Endothelial cell of umbilical vein (primary cell): ENCODE results near the gene UBE2F. TPM values are rescaled to one million over a fixed set of nuclear protein-coding genes. Genes with fewer than 3 reads are reported as not detected.

Source experiments
- BruUV-seq: library from RNA; stranded (reverse); fragments of 400-500 nt; replicated peaks from 2 replicates; lab custom pipeline; 2021; lab: Mats Ljungman, UMichigan
- CTCF ChIA-PET: fragments of 300-600, 350-600 bp; sonication (Branson Sonifier 250); formaldehyde crosslinking; loops from one replicate; lab custom pipeline; 2021; ENCODE audit warnings: antibody characterized with exemption, inconsistent platforms; lab: Charles Lee
- POLR2A ChIA-PET: fragments of 300-600, 350-600 bp; sonication (Branson Sonifier 250); formaldehyde crosslinking; loops from one replicate; lab custom pipeline; 2021; ENCODE audit warnings: antibody characterized with exemption, inconsistent platforms; lab: Charles Lee
- DNase-seq: peaks from one replicate; pipeline ENCODE4 v3.0.0-alpha.2; 2011; ENCODE audit warnings: low read depth, low spot score
- FAIRE-seq: peaks from 2 replicates; lab custom pipeline; 2011; peaks lifted over from hg19 to GRCh38; lab: Jason Lieb, UNC
- H2AFZ ChIP-seq: 2 replicates; pipeline ENCODE4 v1.6.0; 2012; ENCODE audit warnings: low read depth, low read length, control low read depth, inconsistent platforms
- H3K27ac ChIP-seq: 2 replicates; pipeline ENCODE4 v1.5.1; 2011; ENCODE audit warnings: low read depth, mild to moderate bottlenecking, control low read depth, low read length, moderate library complexity; ENCODE audit not compliant: insufficient read depth
- H3K27me3 ChIP-seq, 2 experiments: 2 replicates each; pipeline versions ENCODE4 v1.6.0 to v1.6.1; 2011; ENCODE audit warnings: low read length in 2 of 2, mixed read lengths in 1 of 2; ENCODE audit not compliant: control insufficient read depth in 2 of 2, insufficient read depth in 2 of 2
- H3K36me3 ChIP-seq, 2 experiments: 2 replicates in 1 of 2; 3 replicates in 1 of 2; pipeline ENCODE4 v1.5.1; 2011; ENCODE audit warnings: low read length in 2 of 2, mild to moderate bottlenecking in 1 of 2, moderate library complexity in 1 of 2; ENCODE audit not compliant: control insufficient read depth in 2 of 2, insufficient read depth in 2 of 2; ENCODE audit errors: extremely low read depth in 1 of 2
- H3K4me1 ChIP-seq: 3 replicates; pipeline ENCODE4 v1.5.1; 2011; ENCODE audit warnings: mild to moderate bottlenecking, low read length; ENCODE audit not compliant: control insufficient read depth, insufficient read depth; ENCODE audit errors: extremely low read depth
- H3K4me2 ChIP-seq: 2 replicates; pipeline ENCODE4 v1.6.1; 2011; ENCODE audit warnings: low read length, control low read depth, mixed read lengths; ENCODE audit not compliant: insufficient read depth
- H3K4me3 ChIP-seq, 3 experiments: fragments of 200-600 bp in 1 of 3; sonication (generic), shearing (Covaris generic) in 1 of 3; replicated peaks in 1 of 3; 2 replicates each; pipeline ENCODE4 v1.5.1; 2011 to 2016; ENCODE audit warnings: control low read depth in 3 of 3, low read length in 3 of 3, mild to moderate bottlenecking in 2 of 3, inconsistent platforms in 1 of 3, low read depth in 1 of 3, moderate library complexity in 1 of 3; ENCODE audit not compliant: insufficient read depth in 1 of 3
- H3K79me2 ChIP-seq: 2 replicates; pipeline ENCODE4 v1.6.0; 2012; ENCODE audit warnings: low read length, inconsistent platforms; ENCODE audit not compliant: control insufficient read depth, insufficient read depth
- H3K9ac ChIP-seq: replicated peaks from 2 replicates; pipeline ENCODE3; 2011; ENCODE audit warnings: low read length, control low read depth; ENCODE audit not compliant: insufficient read depth; ENCODE audit errors: extremely low read depth
- H3K9me1 ChIP-seq: replicated peaks from 3 replicates; pipeline ENCODE4 v1.6.0; 2011; ENCODE audit warnings: mild to moderate bottlenecking, low read length; ENCODE audit not compliant: control insufficient read depth, insufficient read depth; ENCODE audit errors: extremely low read depth
- H3K9me3 ChIP-seq: replicated peaks from 2 replicates; pipeline ENCODE4 v1.5.1; 2012; ENCODE audit warnings: low read length, inconsistent platforms; ENCODE audit not compliant: control insufficient read depth, insufficient read depth
- H4K20me1 ChIP-seq: replicated peaks from 2 replicates; pipeline ENCODE3; 2011; ENCODE audit warnings: mild to moderate bottlenecking, low read length; ENCODE audit not compliant: control insufficient read depth, insufficient read depth; ENCODE audit errors: extremely low read depth
- CTCF ChIP-seq, 2 donors: IDR thresholded peaks; 1 replicate in 1 of 2; 2 replicates in 1 of 2; pipeline ENCODE4 v1.5.1; 2011; ENCODE audit warnings: low read length in 2 of 2, mild to moderate bottlenecking in 2 of 2, moderate library complexity in 2 of 2, control low read depth in 1 of 2, inconsistent platforms in 1 of 2, low read depth in 1 of 2; ENCODE audit not compliant: insufficient read depth in 1 of 2; ENCODE audit errors: extremely low read depth in 1 of 2
- EZH2 ChIP-seq: IDR thresholded peaks from 2 replicates; pipeline ENCODE4 v1.6.1; 2012; ENCODE audit warnings: borderline replicate concordance, low read depth, mild to moderate bottlenecking, moderate library complexity, low read length, inconsistent platforms; ENCODE audit not compliant: severe bottlenecking
- FOS ChIP-seq: IDR thresholded peaks from 2 replicates; pipeline ENCODE4 v1.6.1; 2011; ENCODE audit warnings: mild to moderate bottlenecking, low read length, moderate library complexity, borderline replicate concordance; ENCODE audit not compliant: insufficient read depth
- GATA2 ChIP-seq: IDR thresholded peaks from 2 replicates; pipeline ENCODE4 v1.7.0; 2011; ENCODE audit warnings: low read depth, mild to moderate bottlenecking, moderate library complexity, mixed read lengths, low read length; ENCODE audit not compliant: insufficient read length, insufficient read depth
- JUN ChIP-seq: IDR thresholded peaks from 2 replicates; pipeline ENCODE4 v1.6.1; 2011; ENCODE audit warnings: borderline replicate concordance, low read depth; ENCODE audit not compliant: insufficient read length, insufficient read depth
- MAX ChIP-seq: IDR thresholded peaks from 2 replicates; pipeline ENCODE4 v1.6.1; 2011; ENCODE audit not compliant: insufficient read depth, insufficient read length
- MYC ChIP-seq: IDR thresholded peaks from one replicate; pipeline ENCODE4 v1.6.1; 2011; ENCODE audit warnings: mild to moderate bottlenecking, low read depth, low read length
- POLR2A ChIP-seq: IDR thresholded peaks from 2 replicates; pipeline ENCODE4 v1.6.1; 2012; ENCODE audit warnings: low read depth, mild to moderate bottlenecking, control low read depth, low read length
- POLR2AphosphoS5 ChIP-seq: IDR thresholded peaks from 2 replicates; pipeline ENCODE4 v1.6.1; 2012; ENCODE audit warnings: low read depth, mild to moderate bottlenecking, control low read depth, low read length, moderate library complexity; ENCODE audit not compliant: insufficient read depth
- dilution Hi-C: fragments of 300-500 bp; cut with MboI; formaldehyde crosslinking; loops from one replicate; pipeline ENCODE4 v1.15.0; 2019; ENCODE audit warnings: low sequenced_read_pairs; ENCODE audit not compliant: extremely low pct_ligation_motif_present
- intact Hi-C: fragments of 100-400 bp; cut with micrococcal nuclease; formaldehyde crosslinking; loops from one replicate; pipeline ENCODE4 v1.10.0; 2022
- polyA plus RNA-seq, 4 experiments: library from polyadenylated mRNA; depleted of rRNA in 3 of 4; stranded (reverse) in 3 of 4; unstranded in 1 of 4; fragments of >200 nt; gene quantifications; 2 replicates each; pipeline versions ENCODE4 v1.2.1 to v1.2.3, GENCODE V29; 2011 to 2012; ENCODE audit warnings: missing spikeins in 1 of 4
- total RNA-seq: library from RNA; stranded (reverse); gene quantifications from 2 replicates; pipeline ENCODE4 v1.2.3, GENCODE V29; 2021

Gene UBE2F
- total and polyA plus RNA-seq, 2 donors (not counting 3 experiments of a cell fraction or from before 2014, with no cell fraction given): 42.3 to 45.6 TPM

GRCh38 chr2:237967463-237967951 lies 693 bp downstream of the UBE2F start:
- peak overlapping the region; percentile 45 for H3K9ac ChIP-seq
- CTCF ChIA-PET: no interaction called here
- no TSS peak for BruUV-seq
- H3K27me3 ChIP-seq: no peaks in the 10 kb centered on the region
- intact Hi-C loops (loop anchor here (2.0 to 10.0 kb wide), 4 partner anchors 101 to 295 kb away; partner anchors contain the start of genes HES6 and RAMP1), dilution Hi-C loops (no loop called here)
- peak overlapping the region; percentile 17 to 65 (median 49) for H3K4me3 ChIP-seq
- H3K9me1 ChIP-seq: no peaks in the 10 kb centered on the region
- POLR2A ChIA-PET: no interaction called here
- H3K9me3 ChIP-seq: no peaks in the 10 kb centered on the region
- H3K4me1 ChIP-seq: peaks cover 10% of the 10 kb centered on the region
- DNase-seq (peak; percentile 35), FAIRE-seq (no peak)
- H3K79me2 ChIP-seq: peaks cover 45% of the 10 kb centered on the region
- no peaks in the 10 kb centered on the region for H3K36me3 ChIP-seq
- TF ChIP-seq POLR2A: no peak
- TF ChIP-seq EZH2: no peak
- TF ChIP-seq JUN: no peak
- TF ChIP-seq GATA2: no peak
- TF ChIP-seq CTCF (IDR thresholded peaks at IDR 0.05; ENCODE audit: extremely low read depth in 1 of 2, insufficient read depth in 1 of 2, low read depth in 1 of 2, low read length in 2 of 2): no peak
- no peak for TF ChIP-seq MAX
- TF ChIP-seq POLR2AphosphoS5: no peak
- no peak for TF ChIP-seq MYC
- no peak for TF ChIP-seq FOS
- H3K4me2 ChIP-seq: peak overlapping the region; percentile 76
- H3K27ac ChIP-seq: no peak overlapping the region
- H2AFZ ChIP-seq: peak overlapping the region; percentile 75
- H4K20me1 ChIP-seq: no peaks in the 10 kb centered on the region
